Smooth muscle cell (in vitro differentiated cells): Measurements from ENCODE around the gene ZNF423. TPM values are rescaled to one million over a fixed set of nuclear protein-coding genes. Genes with fewer than 3 reads are reported as not detected.

Source experiments
- DNase-seq: peaks from one replicate; lab custom pipeline; 2025; ENCODE audit not compliant: unreplicated experiment; lab: John Stamatoyannopoulos, UW
- H2AFZ ChIP-seq: fragments of 200-600 bp; sonication (generic); 2 replicates; pipeline ENCODE4 v1.6.0; 2016; ENCODE audit warnings: antibody characterized with exemption, low read depth, mild to moderate bottlenecking
- H3F3A ChIP-seq: fragments of 200-600 bp; sonication (generic); 2 replicates; pipeline ENCODE4 v1.6.0; 2017; ENCODE audit warnings: antibody characterized with exemption, low read depth
- H3K27ac ChIP-seq: fragments of 200-600 bp; sonication (generic); 2 replicates; pipeline ENCODE4 v1.5.1; 2016; ENCODE audit warnings: low read depth, mild to moderate bottlenecking
- H3K27me3 ChIP-seq: fragments of 200-600 bp; sonication (generic); 2 replicates; pipeline ENCODE4 v1.6.1; 2016; ENCODE audit warnings: low read depth, mild to moderate bottlenecking
- H3K36me3 ChIP-seq: fragments of 200-600 bp; sonication (generic); 2 replicates; pipeline ENCODE4 v1.5.1; 2016; ENCODE audit warnings: low read depth
- H3K4me1 ChIP-seq: fragments of 200-600 bp; sonication (generic); 2 replicates; pipeline ENCODE4 v1.5.1; 2016; ENCODE audit warnings: low read depth
- H3K4me2 ChIP-seq: fragments of 200-600 bp; sonication (generic); 2 replicates; pipeline ENCODE4 v1.6.0; 2016; ENCODE audit warnings: mild to moderate bottlenecking
- H3K4me3 ChIP-seq: fragments of 200-600 bp; sonication (generic); 2 replicates; pipeline ENCODE4 v1.5.1; 2016; ENCODE audit warnings: mild to moderate bottlenecking
- H3K79me2 ChIP-seq: fragments of 200-600 bp; sonication (generic); 2 replicates; pipeline ENCODE4 v1.6.0; 2016; ENCODE audit warnings: low read depth, mild to moderate bottlenecking
- H3K9ac ChIP-seq: fragments of 200-600 bp; sonication (generic); 2 replicates; pipeline ENCODE4 v1.6.0; 2016; ENCODE audit warnings: low read depth
- H3K9me3 ChIP-seq: fragments of 200-600 bp; sonication (generic); replicated peaks from 2 replicates; pipeline ENCODE4 v1.5.1; 2016; ENCODE audit warnings: low read depth
- H4K20me1 ChIP-seq: fragments of 200-600 bp; sonication (generic); 2 replicates; pipeline ENCODE4 v1.6.0; 2016; ENCODE audit warnings: low read depth
- WGBS: methylation state at CpG from one replicate; pipeline ENCODE4 v1.1.7; 2016; ENCODE audit warnings: low lambda C conversion rate; 5-methylcytosine and 5-hydroxymethylcytosine counted together
- polyA plus RNA-seq: library from polyadenylated mRNA; unstranded; fragments of >200 nt; fragmentation: Nextera tagmentation; extraction: Ambion mirVana; gene quantifications from 2 replicates; pipeline ENCODE4 v1.2.1, GENCODE V29; 2016
- total RNA-seq: library from RNA; depleted of rRNA; stranded (reverse); fragments of >200 nt; gene quantifications from 2 replicates; pipeline ENCODE4 v1.2.3, GENCODE V29; 2014
- TF ChIP-seq, protein P1 (sequence below): fragments of 200-600 bp; sonication (generic); IDR thresholded peaks from 2 replicates; pipeline ENCODE4 v1.5.1; 2017; ENCODE audit warnings: borderline replicate concordance, mild to moderate bottlenecking, antibody characterized with exemption; ENCODE audit not compliant: insufficient read depth, poor library complexity, severe bottlenecking

The ZNF423 gene
- total and polyA plus RNA-seq, 2 experiments from 2014 or later, result 6.9 to 7.0 TPM

DNA sequence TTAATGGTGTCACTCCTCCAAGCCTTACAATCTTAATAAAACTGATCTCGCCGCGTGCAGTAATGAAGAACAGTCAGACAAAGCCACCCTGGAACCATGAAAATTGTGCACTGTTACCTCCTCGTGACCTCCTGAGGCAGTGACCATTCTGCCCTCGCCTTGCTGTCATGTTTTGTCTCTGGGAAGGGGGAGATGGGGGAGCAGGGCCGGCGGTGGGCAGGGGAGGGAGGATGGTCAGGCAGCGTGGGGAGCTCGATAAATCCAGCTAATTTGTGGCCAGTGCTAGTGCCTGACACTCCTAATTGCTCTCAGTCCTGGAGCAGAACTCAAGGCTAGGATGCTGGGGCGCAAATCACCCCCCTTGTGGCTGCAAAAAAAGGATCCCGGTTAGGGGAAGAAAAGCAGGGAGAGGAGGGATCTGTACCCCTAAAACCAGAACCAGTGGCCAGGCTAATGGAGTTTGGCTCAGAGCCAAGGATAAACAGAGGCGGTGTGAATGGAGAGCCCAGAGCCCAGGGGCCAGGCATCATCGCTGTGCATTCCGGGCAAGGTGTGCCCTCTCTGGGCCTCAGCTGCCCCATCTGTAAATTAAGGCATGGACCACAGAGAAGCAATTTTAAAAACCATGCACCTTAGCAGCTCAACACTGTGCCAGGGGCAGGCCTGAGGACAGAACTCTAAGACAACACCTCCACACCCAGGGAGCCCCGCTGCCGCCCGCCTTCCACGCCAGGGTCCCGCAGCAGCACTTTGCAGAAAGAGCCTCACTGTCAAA is 113.3 kb downstream of the ZNF423 start:
- Histone ChIP-seq H3K27me3 (no peaks in the 10 kb centered on the region), H3K9ac (no peak overlapping the region), H3K79me2 (no peaks in the 10 kb centered on the region), H2AFZ (no peak overlapping the region), H3K4me3 (no peak overlapping the region), H3K4me1 (no peaks in the 10 kb centered on the region), H3K4me2 (no peak overlapping the region), H3F3A (no peaks in the 10 kb centered on the region), H3K27ac (no peak overlapping the region), H3K36me3 (no peaks in the 10 kb centered on the region), H4K20me1 (peaks cover 30% of the 10 kb centered on the region), H3K9me3 (no peaks in the 10 kb centered on the region)
- TF ChIP-seq, protein P1, sequence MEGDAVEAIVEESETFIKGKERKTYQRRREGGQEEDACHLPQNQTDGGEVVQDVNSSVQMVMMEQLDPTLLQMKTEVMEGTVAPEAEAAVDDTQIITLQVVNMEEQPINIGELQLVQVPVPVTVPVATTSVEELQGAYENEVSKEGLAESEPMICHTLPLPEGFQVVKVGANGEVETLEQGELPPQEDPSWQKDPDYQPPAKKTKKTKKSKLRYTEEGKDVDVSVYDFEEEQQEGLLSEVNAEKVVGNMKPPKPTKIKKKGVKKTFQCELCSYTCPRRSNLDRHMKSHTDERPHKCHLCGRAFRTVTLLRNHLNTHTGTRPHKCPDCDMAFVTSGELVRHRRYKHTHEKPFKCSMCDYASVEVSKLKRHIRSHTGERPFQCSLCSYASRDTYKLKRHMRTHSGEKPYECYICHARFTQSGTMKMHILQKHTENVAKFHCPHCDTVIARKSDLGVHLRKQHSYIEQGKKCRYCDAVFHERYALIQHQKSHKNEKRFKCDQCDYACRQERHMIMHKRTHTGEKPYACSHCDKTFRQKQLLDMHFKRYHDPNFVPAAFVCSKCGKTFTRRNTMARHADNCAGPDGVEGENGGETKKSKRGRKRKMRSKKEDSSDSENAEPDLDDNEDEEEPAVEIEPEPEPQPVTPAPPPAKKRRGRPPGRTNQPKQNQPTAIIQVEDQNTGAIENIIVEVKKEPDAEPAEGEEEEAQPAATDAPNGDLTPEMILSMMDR, result no peak
- no peak for DNase-seq
- WGBS, result 91% methylated on average over 19 of the region's 19 CpGs

DNA sequence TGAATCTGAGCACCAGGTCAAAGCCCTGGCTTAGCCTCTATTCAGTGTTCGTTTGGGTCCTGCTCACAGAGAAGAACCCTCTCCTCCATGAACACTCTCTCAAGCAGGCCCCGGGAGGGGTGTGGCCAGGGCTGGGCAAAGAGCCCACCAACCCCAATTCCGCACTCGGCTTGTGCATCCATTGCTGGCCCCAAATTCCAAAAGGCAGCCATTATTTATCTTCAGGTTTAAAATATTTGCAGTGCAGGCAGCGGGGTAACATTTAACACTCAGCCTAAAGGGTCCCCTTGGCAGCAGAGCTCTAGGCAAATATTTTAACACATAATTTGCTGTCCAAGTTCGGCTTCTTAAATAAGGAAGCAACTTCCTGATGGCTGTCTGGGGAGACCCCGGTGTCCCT is 115.7 kb downstream of the ZNF423 start:
- Histone ChIP-seq H3K9me3 (no peaks in the 10 kb centered on the region), H3F3A (no peaks in the 10 kb centered on the region), H3K79me2 (no peaks in the 10 kb centered on the region), H3K27ac (no peak overlapping the region), H3K4me1 (no peaks in the 10 kb centered on the region), H2AFZ (no peak overlapping the region), H3K36me3 (no peaks in the 10 kb centered on the region), H3K4me2 (no peak overlapping the region), H3K27me3 (no peaks in the 10 kb centered on the region), H4K20me1 (peaks cover 23% of the 10 kb centered on the region), H3K9ac (no peak overlapping the region), H3K4me3 (no peak overlapping the region)
- no peak for DNase-seq
- WGBS, result 89% methylated on average over 7 of the region's 7 CpGs
- TF ChIP-seq, protein P1, result no peak

DNA sequence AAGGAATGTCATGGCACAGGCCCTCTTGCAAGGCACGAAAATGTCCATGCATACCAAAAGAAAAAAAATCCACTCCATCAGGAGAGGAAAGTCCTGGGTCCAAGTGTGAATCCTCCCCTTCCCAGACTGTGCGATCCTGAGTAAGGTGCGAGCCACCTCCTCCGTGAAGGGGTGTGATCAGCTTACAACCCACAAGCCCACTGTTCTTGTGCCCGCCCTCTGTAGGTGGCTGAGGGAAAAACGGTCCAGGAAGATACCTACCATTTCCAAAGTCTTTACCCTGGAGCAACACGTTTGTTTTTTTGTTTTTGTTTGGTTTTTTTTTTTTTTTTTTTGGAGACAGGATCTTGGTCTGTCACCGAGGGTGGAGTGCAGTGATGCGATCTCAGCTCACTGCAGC is 116.5 kb downstream of the ZNF423 start:
- H3F3A ChIP-seq, result no peaks in the 10 kb centered on the region
- TF ChIP-seq, protein P1, result no peak
- peaks cover 25% of the 10 kb centered on the region for H4K20me1 ChIP-seq

GRCh38 chr16:49738832-49739231 is 117.1 kb downstream of the ZNF423 start:
- no peak for DNase-seq
- Histone ChIP-seq H3K36me3 (no peaks in the 10 kb centered on the region), H4K20me1 (peaks cover 31% of the 10 kb centered on the region), H3K4me3 (no peak overlapping the region), H3K79me2 (no peaks in the 10 kb centered on the region), H3K9ac (no peak overlapping the region), H3F3A (no peaks in the 10 kb centered on the region), H3K4me1 (no peaks in the 10 kb centered on the region), H3K9me3 (no peaks in the 10 kb centered on the region), H3K27ac (no peak overlapping the region), H2AFZ (no peak overlapping the region), H3K27me3 (no peaks in the 10 kb centered on the region), H3K4me2 (no peak overlapping the region)
- 85% methylated on average over 3 of the region's 3 CpGs for WGBS
- TF ChIP-seq, protein P1, result no peak

More for the DNA sequence above, 116.5 kb downstream of the ZNF423 start:
- no peaks in the 10 kb centered on the region for H3K9me3 ChIP-seq
- no peak overlapping the region for H3K27ac ChIP-seq
- WGBS, result 63% methylated on average over 9 of the region's 9 CpGs
- H3K4me1 ChIP-seq, result no peaks in the 10 kb centered on the region
- no peaks in the 10 kb centered on the region for H3K27me3 ChIP-seq
- no peaks in the 10 kb centered on the region for H3K79me2 ChIP-seq
- no peak for DNase-seq
- H3K36me3 ChIP-seq, result no peaks in the 10 kb centered on the region
- H3K9ac ChIP-seq, result no peak overlapping the region
- H3K4me2 ChIP-seq, result no peak overlapping the region
- H3K4me3 ChIP-seq, result no peak overlapping the region
- no peak overlapping the region for H2AFZ ChIP-seq
